HFFc6 (cell line): ENCODE measurements around the gene LRFN2. TPM values are rescaled to one million over a fixed set of nuclear protein-coding genes. Genes with fewer than 3 reads are reported as not detected.

Experiments
- DNase-seq: peaks from one replicate; pipeline ENCODE4 v3.0.0-alpha.2; 2018
- H3K27ac Mint-ChIP-seq: 2 replicates; pipeline ENCODE4 v1.8.0; 2020; ENCODE audit warnings: mild to moderate bottlenecking, mixed read lengths
- H3K27me3 Mint-ChIP-seq: 2 replicates; pipeline ENCODE4 v1.8.0; 2021; ENCODE audit warnings: mild to moderate bottlenecking, moderate library complexity, mixed read lengths; ENCODE audit not compliant: insufficient read depth
- H3K36me3 Mint-ChIP-seq: 2 replicates; pipeline ENCODE4 v1.8.0; 2021; ENCODE audit warnings: low read depth, mixed read lengths
- H3K4me1 Mint-ChIP-seq: 2 replicates; pipeline ENCODE4 v1.8.0; 2020; ENCODE audit warnings: low read depth, mixed read lengths
- H3K4me3 Mint-ChIP-seq: 2 replicates; pipeline ENCODE4 v1.8.0; 2020; ENCODE audit warnings: mild to moderate bottlenecking, moderate library complexity, mixed read lengths
- H3K9me3 Mint-ChIP-seq: 2 replicates; pipeline ENCODE4 v1.8.0; 2020; ENCODE audit warnings: mild to moderate bottlenecking, mixed read lengths
- total RNA-seq, 6 experiments: library from RNA; stranded (reverse); fragmentation: NEBNext Ultra II Directional; extraction: Animal tissue kit (Norgen Biotek cat#: 25700); gene quantifications; 2 replicates in 1 of 6; 3 replicates in 5 of 6; pipeline ENCODE4 v1.2.3, GENCODE V29; 2021
- TF ChIP-seq, protein P1 (sequence below): fragments of 200-600 bp; sonication (generic); IDR thresholded peaks from 2 replicates; pipeline ENCODE4 v1.5.0; 2021; ENCODE audit warnings: antibody characterized with exemption, mild to moderate bottlenecking

Gene LRFN2
- total RNA-seq, 6 experiments from 2014 or later = not detected

DNA sequence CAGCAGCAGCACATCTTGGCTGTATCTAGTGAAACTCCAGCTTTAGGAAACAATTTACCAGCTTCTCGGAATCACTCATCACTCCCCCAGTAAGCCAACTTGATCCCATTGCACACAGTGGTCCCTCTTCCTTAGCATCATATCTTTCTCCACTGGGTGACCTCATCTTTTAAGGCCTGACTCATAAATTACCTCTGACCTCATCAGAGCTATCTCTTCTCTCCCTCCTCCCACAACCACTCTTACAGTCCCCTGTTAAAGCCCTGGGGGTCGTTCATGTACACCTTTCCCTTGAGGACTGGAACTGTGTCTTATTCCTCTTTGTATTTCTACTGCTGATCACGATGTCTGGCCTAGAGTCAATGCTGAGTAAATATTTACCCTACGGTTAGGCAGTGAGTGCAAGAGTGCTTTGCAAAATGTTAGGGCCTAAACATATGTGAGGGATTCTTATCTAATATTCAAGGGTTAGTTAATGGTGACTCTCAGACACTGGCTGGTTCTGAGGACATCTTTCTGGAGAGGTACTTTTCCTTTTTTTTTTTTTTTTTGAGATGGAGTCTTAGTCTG lies 187.2 kb downstream of the LRFN2 start:
- H3K27ac Mint-ChIP-seq = no peak overlapping the region
- no peak for DNase-seq
- no peak overlapping the region for H3K4me3 Mint-ChIP-seq
- no peaks in the 10 kb centered on the region for H3K4me1 Mint-ChIP-seq
- peaks cover 8% of the 10 kb centered on the region; the same call in 1 of the 2 replicates for H3K36me3 Mint-ChIP-seq
- no peaks in the 10 kb centered on the region for H3K27me3 Mint-ChIP-seq
- peaks cover 62% of the 10 kb centered on the region for H3K9me3 Mint-ChIP-seq
- TF ChIP-seq, protein P1, sequence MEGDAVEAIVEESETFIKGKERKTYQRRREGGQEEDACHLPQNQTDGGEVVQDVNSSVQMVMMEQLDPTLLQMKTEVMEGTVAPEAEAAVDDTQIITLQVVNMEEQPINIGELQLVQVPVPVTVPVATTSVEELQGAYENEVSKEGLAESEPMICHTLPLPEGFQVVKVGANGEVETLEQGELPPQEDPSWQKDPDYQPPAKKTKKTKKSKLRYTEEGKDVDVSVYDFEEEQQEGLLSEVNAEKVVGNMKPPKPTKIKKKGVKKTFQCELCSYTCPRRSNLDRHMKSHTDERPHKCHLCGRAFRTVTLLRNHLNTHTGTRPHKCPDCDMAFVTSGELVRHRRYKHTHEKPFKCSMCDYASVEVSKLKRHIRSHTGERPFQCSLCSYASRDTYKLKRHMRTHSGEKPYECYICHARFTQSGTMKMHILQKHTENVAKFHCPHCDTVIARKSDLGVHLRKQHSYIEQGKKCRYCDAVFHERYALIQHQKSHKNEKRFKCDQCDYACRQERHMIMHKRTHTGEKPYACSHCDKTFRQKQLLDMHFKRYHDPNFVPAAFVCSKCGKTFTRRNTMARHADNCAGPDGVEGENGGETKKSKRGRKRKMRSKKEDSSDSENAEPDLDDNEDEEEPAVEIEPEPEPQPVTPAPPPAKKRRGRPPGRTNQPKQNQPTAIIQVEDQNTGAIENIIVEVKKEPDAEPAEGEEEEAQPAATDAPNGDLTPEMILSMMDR = no peak

DNA sequence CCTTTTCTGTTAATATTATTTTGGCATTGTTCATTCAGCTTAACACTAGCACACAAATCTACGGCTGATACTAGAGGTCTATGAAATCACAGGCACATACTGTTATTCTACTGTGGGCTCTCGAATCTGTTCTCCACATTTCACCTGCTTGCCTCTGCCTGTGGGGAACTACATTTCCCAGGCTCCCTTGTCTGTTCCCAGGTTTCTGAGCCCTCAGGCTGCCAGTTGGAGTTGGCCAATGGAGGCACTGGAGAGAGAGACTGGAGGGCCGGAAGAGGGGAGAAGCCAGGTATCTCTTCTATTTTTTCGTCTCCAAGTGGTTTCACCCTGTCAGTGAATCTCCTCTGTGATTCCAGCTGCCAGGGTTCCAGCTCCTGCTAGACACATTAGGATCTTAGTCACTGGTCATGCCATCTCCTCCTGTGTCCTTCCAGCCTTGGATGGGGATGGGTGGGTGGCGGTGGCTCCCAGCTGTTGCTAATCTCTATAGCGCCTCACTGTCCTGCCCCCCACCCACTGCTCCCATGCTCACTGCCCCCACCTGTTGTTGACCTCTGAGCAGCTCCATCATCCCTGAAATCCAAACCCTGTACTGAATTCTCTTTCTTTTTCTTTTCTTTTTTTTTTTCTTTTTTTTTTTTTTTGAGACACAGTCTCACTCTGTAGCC lies 188.2 kb downstream of the LRFN2 start:
- no peak for DNase-seq
- TF ChIP-seq, protein P1 = no peak
- no peaks in the 10 kb centered on the region; the same call in 1 of the 2 replicates for H3K27me3 Mint-ChIP-seq
- no peak overlapping the region for H3K4me3 Mint-ChIP-seq
- peaks cover 58% of the 10 kb centered on the region for H3K9me3 Mint-ChIP-seq
- H3K36me3 Mint-ChIP-seq = peaks cover 2% of the 10 kb centered on the region; the same call in 1 of the 2 replicates
- no peak overlapping the region for H3K27ac Mint-ChIP-seq
- no peaks in the 10 kb centered on the region for H3K4me1 Mint-ChIP-seq

DNA sequence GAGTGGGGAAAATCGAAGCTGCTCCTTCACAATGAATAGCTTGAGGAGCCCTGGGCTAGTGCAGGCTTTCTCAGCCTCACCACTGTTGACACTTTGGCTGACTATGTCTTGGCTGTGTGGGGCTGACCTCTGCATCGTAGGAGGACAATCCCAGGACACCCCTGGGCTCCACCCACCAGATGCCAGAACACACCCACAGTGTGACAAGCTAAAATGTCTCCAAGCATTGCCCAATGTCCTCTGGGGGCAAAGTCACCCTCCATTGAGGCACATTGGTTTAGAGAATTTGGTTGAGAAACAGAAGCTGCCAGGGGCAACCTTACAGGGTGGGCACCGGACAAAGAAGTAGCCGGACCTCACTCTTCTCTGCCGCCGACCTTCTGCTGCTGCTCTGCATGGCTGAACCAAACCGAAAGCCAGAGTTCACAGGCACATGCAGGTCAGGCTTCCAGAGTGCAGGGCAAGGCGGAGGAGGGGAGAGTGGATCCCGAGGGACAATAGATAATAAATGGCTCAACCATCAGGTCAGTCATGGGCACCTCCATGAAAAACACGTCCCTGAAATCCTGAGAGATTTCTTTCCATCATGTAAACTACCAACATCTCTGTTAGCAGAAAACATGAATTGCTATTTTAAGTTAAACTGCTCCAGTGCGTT lies 189.0 kb downstream of the LRFN2 start:
- Mint-ChIP-seq H3K9me3 (peaks cover 62% of the 10 kb centered on the region), H3K4me3 (no peak overlapping the region), H3K4me1 (no peaks in the 10 kb centered on the region), H3K27me3 (no peaks in the 10 kb centered on the region; the same call in 1 of the 2 replicates), H3K27ac (no peak overlapping the region), H3K36me3 (no peaks in the 10 kb centered on the region; the same call in 1 of the 2 replicates)
- TF ChIP-seq, protein P1 = no peak
- no peak for DNase-seq

DNA sequence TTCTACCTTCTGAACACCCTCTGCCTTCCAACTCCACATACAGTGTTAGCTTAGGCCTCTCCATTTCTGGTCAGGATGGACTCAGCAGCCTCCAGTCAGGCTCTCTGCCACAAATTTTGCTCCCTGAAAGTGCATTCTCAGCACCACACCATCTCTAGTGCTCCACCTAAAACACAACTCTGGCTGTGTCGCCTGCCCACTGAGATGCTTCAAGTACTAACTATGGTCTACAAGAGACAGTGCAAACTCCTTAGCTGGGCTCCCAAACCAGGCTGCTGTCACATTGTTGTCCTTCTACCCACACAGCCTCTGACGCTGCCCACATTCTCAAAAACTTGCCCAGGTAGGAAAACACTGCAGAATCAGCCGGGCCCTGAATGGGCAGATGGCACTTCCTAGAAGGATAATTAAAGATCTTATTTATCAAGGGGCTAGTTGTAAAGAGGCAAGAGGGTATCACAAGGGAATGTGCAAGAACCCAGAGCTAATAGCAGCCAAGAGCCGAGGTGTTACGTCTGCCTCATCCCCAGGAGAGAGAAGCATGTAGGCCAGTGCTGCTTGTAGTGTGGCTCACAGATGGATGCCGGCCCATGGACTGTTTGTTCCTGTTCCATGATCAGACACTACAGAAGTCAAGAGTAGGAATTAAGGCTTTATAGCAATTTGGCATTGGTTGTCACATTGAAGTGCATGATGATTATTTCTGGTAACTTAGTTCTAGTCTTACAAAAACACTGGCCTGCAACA lies 189.7 kb downstream of the LRFN2 start:
- Mint-ChIP-seq H3K4me1 (no peaks in the 10 kb centered on the region), H3K27ac (no peak overlapping the region), H3K27me3 (no peaks in the 10 kb centered on the region; the same call in 1 of the 2 replicates), H3K36me3 (no peaks in the 10 kb centered on the region; the same call in 1 of the 2 replicates), H3K4me3 (no peak overlapping the region), H3K9me3 (peaks cover 64% of the 10 kb centered on the region)
- TF ChIP-seq, protein P1 = no peak
- DNase-seq = no peak

DNA sequence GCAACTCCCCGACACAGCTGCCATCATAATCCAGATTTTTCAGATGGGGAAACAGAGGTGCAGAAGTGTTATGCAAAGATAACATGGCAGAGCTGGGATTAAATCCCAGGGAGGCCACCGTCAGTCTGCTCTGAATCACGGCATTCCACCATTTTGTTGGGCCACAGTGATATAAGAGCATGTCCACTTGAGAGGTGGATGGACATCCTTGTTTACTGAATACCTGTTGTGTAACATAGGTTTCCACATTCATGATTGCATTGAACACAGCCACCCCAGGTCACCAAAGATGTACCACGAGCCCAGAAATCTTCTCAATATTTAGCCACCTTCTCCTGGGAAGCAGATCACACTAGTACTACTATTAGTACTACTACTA lies 191.5 kb downstream of the LRFN2 start:
- Mint-ChIP-seq H3K9me3 (peaks cover 59% of the 10 kb centered on the region), H3K4me1 (no peaks in the 10 kb centered on the region), H3K36me3 (no peaks in the 10 kb centered on the region; the same call in 1 of the 2 replicates), H3K27me3 (no peaks in the 10 kb centered on the region; the same call in 1 of the 2 replicates), H3K4me3 (no peak overlapping the region), H3K27ac (no peak overlapping the region)
- TF ChIP-seq, protein P1 = no peak
- no peak for DNase-seq
